ENCODE measurements around the gene SNX25.

DNA sequence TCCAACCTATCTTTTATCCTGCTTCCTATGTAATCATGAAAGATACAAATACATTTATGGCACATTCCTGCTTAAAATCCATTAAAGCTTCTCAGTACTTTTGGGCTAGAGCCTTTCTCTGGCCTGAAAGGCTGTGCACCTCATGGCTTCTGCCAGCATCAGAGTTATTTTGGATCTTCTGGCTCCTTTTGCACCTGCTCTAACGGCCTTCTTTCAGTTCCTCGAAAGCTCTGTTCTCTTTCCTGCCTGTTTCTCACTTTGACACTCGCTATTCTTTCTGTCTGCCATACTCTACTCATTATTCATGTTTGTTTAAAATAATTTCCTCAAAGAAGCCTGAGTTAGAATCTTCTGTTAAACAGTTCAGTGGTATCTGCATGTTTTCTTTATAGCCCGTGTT lies 100.4 kb downstream of the SNX25 start:
- TF ChIP-seq TAF1 (IDR thresholded peaks at IDR 0.05; ENCODE audit: low read depth), result no peak
- no peak for TF ChIP-seq CREB1 (IDR thresholded peaks at IDR 0.05; ENCODE audit: low read depth)
- TF ChIP-seq, protein P1, sequence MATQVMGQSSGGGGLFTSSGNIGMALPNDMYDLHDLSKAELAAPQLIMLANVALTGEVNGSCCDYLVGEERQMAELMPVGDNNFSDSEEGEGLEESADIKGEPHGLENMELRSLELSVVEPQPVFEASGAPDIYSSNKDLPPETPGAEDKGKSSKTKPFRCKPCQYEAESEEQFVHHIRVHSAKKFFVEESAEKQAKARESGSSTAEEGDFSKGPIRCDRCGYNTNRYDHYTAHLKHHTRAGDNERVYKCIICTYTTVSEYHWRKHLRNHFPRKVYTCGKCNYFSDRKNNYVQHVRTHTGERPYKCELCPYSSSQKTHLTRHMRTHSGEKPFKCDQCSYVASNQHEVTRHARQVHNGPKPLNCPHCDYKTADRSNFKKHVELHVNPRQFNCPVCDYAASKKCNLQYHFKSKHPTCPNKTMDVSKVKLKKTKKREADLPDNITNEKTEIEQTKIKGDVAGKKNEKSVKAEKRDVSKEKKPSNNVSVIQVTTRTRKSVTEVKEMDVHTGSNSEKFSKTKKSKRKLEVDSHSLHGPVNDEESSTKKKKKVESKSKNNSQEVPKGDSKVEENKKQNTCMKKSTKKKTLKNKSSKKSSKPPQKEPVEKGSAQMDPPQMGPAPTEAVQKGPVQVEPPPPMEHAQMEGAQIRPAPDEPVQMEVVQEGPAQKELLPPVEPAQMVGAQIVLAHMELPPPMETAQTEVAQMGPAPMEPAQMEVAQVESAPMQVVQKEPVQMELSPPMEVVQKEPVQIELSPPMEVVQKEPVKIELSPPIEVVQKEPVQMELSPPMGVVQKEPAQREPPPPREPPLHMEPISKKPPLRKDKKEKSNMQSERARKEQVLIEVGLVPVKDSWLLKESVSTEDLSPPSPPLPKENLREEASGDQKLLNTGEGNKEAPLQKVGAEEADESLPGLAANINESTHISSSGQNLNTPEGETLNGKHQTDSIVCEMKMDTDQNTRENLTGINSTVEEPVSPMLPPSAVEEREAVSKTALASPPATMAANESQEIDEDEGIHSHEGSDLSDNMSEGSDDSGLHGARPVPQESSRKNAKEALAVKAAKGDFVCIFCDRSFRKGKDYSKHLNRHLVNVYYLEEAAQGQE (IDR thresholded peaks at IDR 0.05; ENCODE audit: low read depth), result no peak
- no peak for TF ChIP-seq TEAD4 (IDR thresholded peaks at IDR 0.05)
- TF ChIP-seq, protein P2, sequence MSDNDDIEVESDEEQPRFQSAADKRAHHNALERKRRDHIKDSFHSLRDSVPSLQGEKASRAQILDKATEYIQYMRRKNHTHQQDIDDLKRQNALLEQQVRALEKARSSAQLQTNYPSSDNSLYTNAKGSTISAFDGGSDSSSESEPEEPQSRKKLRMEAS (IDR thresholded peaks at IDR 0.05), result no peak
- TF ChIP-seq EP300 (IDR thresholded peaks at IDR 0.05; ENCODE audit: borderline replicate concordance), result no peak
- TF ChIP-seq, protein P3, sequence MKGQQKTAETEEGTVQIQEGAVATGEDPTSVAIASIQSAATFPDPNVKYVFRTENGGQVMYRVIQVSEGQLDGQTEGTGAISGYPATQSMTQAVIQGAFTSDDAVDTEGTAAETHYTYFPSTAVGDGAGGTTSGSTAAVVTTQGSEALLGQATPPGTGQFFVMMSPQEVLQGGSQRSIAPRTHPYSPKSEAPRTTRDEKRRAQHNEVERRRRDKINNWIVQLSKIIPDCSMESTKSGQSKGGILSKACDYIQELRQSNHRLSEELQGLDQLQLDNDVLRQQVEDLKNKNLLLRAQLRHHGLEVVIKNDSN (IDR thresholded peaks at IDR 0.05), result no peak
- no peak for TF ChIP-seq NFIC (IDR thresholded peaks at IDR 0.05)
- no peak for TF ChIP-seq TCF12 (IDR thresholded peaks at IDR 0.05; ENCODE audit: low read depth)
- no peak for TF ChIP-seq EGR1 (IDR thresholded peaks at IDR 0.05)
- TF ChIP-seq CEBPB (IDR thresholded peaks at IDR 0.05), result no peak
- no peak for TF ChIP-seq RAD21 (IDR thresholded peaks at IDR 0.05; ENCODE audit: low read depth)
- TF ChIP-seq FOXM1 (IDR thresholded peaks at IDR 0.05; ENCODE audit: borderline replicate concordance, low read depth), result no peak

All from Ishikawa (cell line).